Ammon's horn (tissue), 1 donor: ENCODE measurements around the gene AKR1D1.
"Not testable (repeated sequence)": the region's sequence is repeated elsewhere in the genome, so short reads cannot be mapped to it uniquely, and the experiment has no call there.

Experiments
- DNase-seq: peaks from one replicate; pipeline ENCODE4 v3.0.0-alpha.2; 2016; ENCODE audit warnings: low spot score

AKR1D1 gene

DNA sequence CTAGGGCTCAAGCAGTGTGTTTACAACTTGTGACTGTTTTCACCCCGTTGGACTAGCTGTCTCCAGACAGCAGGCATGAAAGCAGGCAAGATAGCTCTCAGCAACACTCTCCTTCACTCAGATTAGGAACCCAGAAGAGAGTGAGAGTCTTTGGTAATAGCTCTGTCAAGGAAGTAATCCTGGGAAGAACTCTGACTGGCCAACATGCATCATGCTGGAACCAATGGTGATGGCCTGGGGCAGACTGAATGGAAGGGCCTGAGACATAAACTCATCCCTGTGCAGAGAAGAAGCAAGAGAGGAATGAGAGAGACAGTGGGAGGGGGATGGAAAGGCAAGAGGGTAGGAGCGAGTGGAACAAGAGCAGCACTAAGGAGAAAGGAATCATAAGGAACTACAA is 48.9 kb downstream of the AKR1D1 start:
- no peak for DNase-seq

GRCh38 chr7:138125598-138126111 is 49.4 kb downstream of the AKR1D1 start:
- DNase-seq = peak; percentile 54

GRCh38 chr7:138126928-138127327 is 50.7 kb downstream of the AKR1D1 start:
- DNase-seq = no peak

GRCh38 chr7:138127996-138128395 is 51.7 kb downstream of the AKR1D1 start:
- DNase-seq = no peak

- DNase-seq = no peak
These were observed 53.4 kb downstream of the AKR1D1 start for GRCh38 chr7:138129551-138130165.

GRCh38 chr7:138137423-138138171 is 61.3 kb downstream of the AKR1D1 start:
- DNase-seq = no peak

DNA sequence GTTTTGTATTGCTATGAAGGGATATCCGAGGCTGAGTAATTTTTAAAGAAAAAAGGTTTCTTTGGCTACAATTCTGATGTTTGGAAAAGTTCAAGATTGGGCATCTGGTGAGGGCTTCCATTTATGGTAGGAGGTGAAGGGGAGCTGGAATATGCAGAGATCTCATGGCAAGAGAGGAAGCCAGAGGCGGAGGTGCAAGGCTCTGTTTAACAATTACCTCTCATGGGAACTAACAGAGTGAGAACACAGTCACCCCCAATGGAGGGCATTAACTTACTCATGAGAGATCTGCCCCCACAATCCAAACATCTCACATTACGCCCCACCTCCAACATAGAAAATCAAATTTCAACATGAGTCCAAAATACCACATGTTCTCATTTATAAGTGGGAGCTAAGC is 62.0 kb downstream of the AKR1D1 start:
- DNase-seq = no peak

- DNase-seq = no peak
These were observed 66.4 kb downstream of the AKR1D1 start for GRCh38 chr7:138142583-138143201.

GRCh38 chr7:138144958-138145357 is 68.7 kb downstream of the AKR1D1 start:
- no peak for DNase-seq

- DNase-seq = not testable (repeated sequence)
These were observed 70.0 kb downstream of the AKR1D1 start for GRCh38 chr7:138146221-138146620.

DNA sequence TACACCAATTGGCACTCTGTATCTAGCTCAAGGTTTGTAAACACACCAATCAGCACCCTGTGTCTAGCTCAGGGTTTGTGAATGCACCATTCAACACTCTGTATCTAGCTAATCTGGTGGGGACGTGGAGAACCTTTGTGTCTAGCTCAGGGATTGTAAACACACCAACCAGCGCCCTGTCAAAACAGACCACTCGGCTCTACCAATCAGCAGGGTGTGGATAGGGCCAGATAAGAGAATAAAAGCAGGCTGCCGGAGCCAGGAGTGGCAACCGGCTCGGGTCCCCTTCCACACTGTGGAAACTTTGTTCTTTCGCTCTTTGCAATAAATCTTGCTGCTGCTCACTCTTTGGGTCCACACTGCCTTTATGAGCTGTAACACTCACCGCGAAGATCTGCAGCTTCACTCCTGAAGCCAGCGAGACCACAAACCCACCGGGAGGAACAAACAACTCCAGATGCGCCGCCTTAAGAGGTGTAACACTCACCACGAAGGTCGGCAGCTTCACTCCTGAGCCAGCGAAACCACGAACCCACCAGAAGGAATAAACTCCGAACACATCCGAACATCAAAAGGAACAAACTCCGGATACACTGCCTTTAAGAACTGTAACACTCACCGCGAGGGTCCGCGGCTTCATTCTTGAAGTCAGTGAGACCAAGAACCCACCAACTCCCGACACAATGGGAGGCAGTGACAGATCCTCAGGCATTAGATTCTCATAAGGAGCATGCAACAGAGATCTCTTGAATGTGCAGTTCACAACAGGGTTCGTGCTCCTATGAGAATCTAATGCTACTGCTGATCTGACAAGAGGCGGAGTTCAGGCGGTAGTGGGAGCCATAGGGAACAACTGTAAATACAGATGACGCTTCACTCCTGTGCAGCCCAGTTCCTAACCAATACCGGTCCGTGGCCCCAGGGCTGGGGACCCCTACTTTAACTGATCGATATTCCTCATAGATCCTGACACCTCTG is 70.8 kb downstream of the AKR1D1 start:
- not testable (repeated sequence) for DNase-seq

- DNase-seq = no peak
These were observed 75.7 kb downstream of the AKR1D1 start for GRCh38 chr7:138151731-138152577.

- DNase-seq = no peak
These were observed 78.4 kb downstream of the AKR1D1 start for GRCh38 chr7:138154661-138155060.

- DNase-seq = no peak
These were observed 81.4 kb downstream of the AKR1D1 start for GRCh38 chr7:138157702-138158101.

GRCh38 chr7:138158739-138159528 is 82.7 kb downstream of the AKR1D1 start:
- DNase-seq = no peak

GRCh38 chr7:138161600-138162081 is 85.4 kb downstream of the AKR1D1 start:
- DNase-seq = peak; percentile 94

DNA sequence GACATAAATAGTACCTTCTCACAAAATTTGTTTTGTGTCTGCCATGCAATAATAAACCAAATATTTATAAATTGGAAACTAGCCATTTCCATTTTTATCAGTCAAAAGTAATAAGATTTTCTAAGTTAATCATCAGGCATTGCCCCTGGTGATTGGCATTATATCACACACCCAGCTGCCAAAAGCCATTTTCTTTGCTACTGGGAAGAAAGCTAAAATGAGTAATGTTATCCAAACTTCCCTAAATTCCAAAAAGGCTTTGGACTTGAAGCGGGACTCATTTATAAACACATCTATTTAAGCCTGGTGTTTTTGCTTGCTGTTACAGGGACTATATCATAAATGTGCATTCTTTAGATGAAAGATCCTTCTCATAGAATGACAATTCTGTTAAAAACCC is 86.0 kb downstream of the AKR1D1 start:
- no peak for DNase-seq

GRCh38 chr7:138163800-138164199 is 87.5 kb downstream of the AKR1D1 start:
- DNase-seq = no peak

DNA sequence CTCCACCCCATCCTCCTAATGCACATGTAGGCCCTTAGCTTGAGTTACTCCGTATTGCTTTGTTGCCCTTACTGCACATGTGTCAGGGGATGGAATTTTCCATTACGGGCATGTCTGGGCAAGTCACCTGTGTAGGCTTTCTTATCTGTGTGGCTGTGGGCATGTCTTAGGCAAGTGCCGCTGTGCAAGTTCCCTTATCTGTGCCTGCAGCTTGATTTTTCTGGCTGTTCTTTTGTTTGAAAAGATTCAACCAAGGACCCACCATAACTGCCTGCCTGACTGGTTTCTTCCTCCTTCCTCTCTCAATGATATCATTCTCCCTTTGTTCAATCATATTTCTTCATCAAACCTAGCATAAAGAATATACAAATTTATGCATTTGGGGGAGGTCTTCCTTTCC is 88.5 kb downstream of the AKR1D1 start:
- no peak for DNase-seq

DNA sequence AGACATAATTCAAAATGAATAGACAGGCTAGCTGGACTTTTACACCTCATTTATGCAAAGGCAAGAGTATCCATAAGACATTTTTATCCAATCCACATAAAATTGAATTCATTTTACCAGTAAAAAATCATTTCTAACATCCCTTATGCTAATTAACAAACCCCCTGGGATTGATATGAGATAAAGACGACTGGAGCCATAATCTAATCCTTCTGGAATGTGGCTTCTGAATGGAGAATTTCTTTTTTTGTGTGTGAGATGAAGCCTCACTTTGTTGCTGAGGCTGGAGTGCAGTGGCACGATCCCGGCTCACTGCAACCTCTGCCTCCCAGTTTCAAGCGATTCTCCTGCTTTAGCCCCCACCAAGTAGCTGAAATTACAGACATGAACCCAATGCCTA is 90.4 kb downstream of the AKR1D1 start:
- DNase-seq = no peak
